ENCODE results near the gene UGT1A5. TPM values are rescaled to one million over a fixed set of nuclear protein-coding genes. Genes with fewer than 3 reads are reported as not detected.
A peak's percentile ranks its signal among the peaks of the same experiment; 100 is the strongest.

UGT1A5 gene
- total and polyA plus RNA-seq, 2 of the 13 experiments (the other 11 are each of a cell fraction or from before 2014, with no cell fraction given), result not detected

DNA sequence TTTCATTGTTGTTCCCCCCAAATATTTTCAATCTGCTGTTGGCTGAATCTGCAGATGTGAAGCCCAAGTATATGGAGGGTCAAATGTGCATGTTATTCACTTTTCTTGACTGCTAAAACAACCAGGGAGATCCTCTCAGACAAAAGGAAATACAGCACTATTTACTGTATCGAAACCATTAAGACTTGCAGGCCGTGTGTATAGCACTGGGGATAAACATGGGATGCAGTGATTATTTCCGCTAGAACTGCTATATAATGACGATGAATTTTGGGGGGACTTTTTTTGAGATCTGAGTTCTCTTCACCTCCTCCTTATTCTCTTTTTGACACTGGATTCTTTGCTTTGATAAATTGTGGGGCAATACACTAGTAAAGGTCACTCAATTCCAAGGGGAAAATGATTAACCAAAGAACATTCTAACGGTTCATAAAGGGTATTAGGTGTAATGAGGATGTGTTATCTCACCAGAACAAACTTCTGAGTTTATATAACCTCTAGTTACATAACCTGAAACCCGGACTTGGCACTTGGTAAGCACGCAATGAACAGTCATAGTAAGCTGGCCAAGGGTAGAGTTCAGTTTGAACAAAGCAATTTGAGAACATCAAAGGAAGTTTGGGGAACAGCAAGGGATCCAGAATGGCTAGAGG is 43.8 kb downstream of the UGT1A5 start (continued):
- TF ChIP-seq, protein P1, sequence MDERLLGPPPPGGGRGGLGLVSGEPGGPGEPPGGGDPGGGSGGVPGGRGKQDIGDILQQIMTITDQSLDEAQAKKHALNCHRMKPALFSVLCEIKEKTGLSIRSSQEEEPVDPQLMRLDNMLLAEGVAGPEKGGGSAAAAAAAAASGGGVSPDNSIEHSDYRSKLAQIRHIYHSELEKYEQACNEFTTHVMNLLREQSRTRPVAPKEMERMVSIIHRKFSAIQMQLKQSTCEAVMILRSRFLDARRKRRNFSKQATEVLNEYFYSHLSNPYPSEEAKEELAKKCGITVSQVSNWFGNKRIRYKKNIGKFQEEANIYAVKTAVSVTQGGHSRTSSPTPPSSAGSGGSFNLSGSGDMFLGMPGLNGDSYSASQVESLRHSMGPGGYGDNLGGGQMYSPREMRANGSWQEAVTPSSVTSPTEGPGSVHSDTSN (CRISPR knock-in tag; IDR thresholded peaks at IDR 0.05), result 0 out of 2 replicates have a peak, but pooled peaks have one; percentile 46
- TF ChIP-seq SOX13 (IDR thresholded peaks at IDR 0.05) (peak; percentile 98), SOX13 (CRISPR knock-in tag; conservative IDR thresholded peaks at IDR 0.05 in 1 of 2, IDR thresholded peaks at IDR 0.05 in 1 of 2) (peak in 1 of 2 experiments; percentile 97; a peak in 2 of 4 replicates), ZFP62 (CRISPR knock-in tag; IDR thresholded peaks at IDR 0.05) (no peak), ZNF10 (CRISPR knock-in tag; IDR thresholded peaks at IDR 0.05; ENCODE audit: borderline replicate concordance, low read depth) (no peak), TCF7L2 (IDR thresholded peaks at IDR 0.05; ENCODE audit: low read depth, low read length) (peak; percentile 93), ZNF468 (CRISPR knock-in tag; IDR thresholded peaks at IDR 0.05) (no peak), ASH2L (IDR thresholded peaks at IDR 0.05; ENCODE audit: insufficient read length, low read depth, low read length) (peak; percentile 70), SSRP1 (CRISPR knock-in tag; IDR thresholded peaks at IDR 0.05) (no peak), CSRNP2 (CRISPR knock-in tag; conservative IDR thresholded peaks at IDR 0.05; ENCODE audit: low read depth) (0 out of 2 replicates have a peak, but pooled peaks have one; percentile 72), MXI1 (IDR thresholded peaks at IDR 0.05; ENCODE audit: borderline replicate concordance, low read depth, low read length) (no peak; the same call in 2 of the 3 replicates), HBP1 (CRISPR knock-in tag; IDR thresholded peaks at IDR 0.05; ENCODE audit: low read depth) (no peak), ZNF710 (CRISPR knock-in tag; IDR thresholded peaks at IDR 0.05; ENCODE audit: borderline replicate concordance) (peak; percentile 52; the same call in 1 of the 2 replicates), ZKSCAN5 (CRISPR knock-in tag; IDR thresholded peaks at IDR 0.05) (no peak), IRF9 (CRISPR knock-in tag; IDR thresholded peaks at IDR 0.05; ENCODE audit: borderline replicate concordance) (no peak; the same call in 1 of the 2 replicates)
- TF ChIP-seq, protein P2, sequence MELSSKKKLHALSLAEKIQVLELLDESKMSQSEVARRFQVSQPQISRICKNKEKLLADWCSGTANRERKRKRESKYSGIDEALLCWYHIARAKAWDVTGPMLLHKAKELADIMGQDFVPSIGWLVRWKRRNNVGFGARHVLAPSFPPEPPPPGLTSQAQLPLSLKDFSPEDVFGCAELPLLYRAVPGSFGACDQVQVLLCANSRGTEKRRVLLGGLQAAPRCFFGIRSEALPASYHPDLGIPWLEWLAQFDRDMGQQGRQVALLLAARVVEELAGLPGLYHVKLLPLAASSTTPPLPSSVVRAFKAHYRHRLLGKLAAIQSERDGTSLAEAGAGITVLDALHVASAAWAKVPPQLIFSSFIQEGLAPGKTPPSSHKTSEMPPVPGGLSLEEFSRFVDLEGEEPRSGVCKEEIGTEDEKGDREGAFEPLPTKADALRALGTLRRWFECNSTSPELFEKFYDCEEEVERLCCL (CRISPR knock-in tag; IDR thresholded peaks at IDR 0.05; ENCODE audit: borderline replicate concordance), result no peak
- TF ChIP-seq, protein P3, sequence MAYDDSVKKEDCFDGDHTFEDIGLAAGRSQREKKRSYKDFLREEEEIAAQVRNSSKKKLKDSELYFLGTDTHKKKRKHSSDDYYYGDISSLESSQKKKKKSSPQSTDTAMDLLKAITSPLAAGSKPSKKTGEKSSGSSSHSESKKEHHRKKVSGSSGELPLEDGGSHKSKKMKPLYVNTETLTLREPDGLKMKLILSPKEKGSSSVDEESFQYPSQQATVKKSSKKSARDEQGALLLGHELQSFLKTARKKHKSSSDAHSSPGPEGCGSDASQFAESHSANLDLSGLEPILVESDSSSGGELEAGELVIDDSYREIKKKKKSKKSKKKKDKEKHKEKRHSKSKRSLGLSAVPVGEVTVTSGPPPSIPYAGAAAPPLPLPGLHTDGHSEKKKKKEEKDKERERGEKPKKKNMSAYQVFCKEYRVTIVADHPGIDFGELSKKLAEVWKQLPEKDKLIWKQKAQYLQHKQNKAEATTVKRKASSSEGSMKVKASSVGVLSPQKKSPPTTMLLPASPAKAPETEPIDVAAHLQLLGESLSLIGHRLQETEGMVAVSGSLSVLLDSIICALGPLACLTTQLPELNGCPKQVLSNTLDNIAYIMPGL (CRISPR knock-in tag; IDR thresholded peaks at IDR 0.05; ENCODE audit: borderline replicate concordance in 1 of 2, low read depth in 1 of 2), result peak in 1 of 2 experiments; percentile 66; a peak in 1 of 4 replicates

Data from HepG2 (cell line).